ENCODE measurements around the gene ZNF354C.

Gene ZNF354C

GRCh38 chr5:179127136-179128040 is 67.2 kb downstream of the ZNF354C start:
- peak; percentile 16 for DNase-seq

- DNase-seq: no peak
These were observed 67.8 kb downstream of the ZNF354C start for GRCh38 chr5:179128041-179128365.

GRCh38 chr5:179128976-179129375 is 68.8 kb downstream of the ZNF354C start:
- DNase-seq: peak; percentile 5

- DNase-seq: peak; percentile 35
These were observed 69.5 kb downstream of the ZNF354C start for GRCh38 chr5:179129607-179130071.

GRCh38 chr5:179130101-179130681 is 70.0 kb downstream of the ZNF354C start:
- peak; percentile 32 for DNase-seq

- DNase-seq: peak; percentile 15
These were observed 71.2 kb downstream of the ZNF354C start for GRCh38 chr5:179131321-179131835.

- peak; percentile 29 for DNase-seq
These were observed 71.9 kb downstream of the ZNF354C start for GRCh38 chr5:179131886-179132585.

- peak; percentile 27 for DNase-seq
These were observed 72.6 kb downstream of the ZNF354C start for GRCh38 chr5:179132586-179133355.
